Breast epithelium (tissue), 3 donors: ENCODE measurements around the gene P2RY12.

Source experiments
- POLR2AphosphoS5 ChIP-seq, 3 donors: sonication (generic); formaldehyde crosslinking; IDR thresholded peaks; one replicate each; pipeline ENCODE4 v1.6.1; 2017; ENCODE audit warnings: antibody characterized with exemption in 3 of 3
- TF ChIP-seq, protein P1 (sequence below), 3 donors: fragments of 450-650 bp; IDR thresholded peaks; one replicate each; pipeline ENCODE4 v1.5.1; 2016 to 2017; ENCODE audit warnings: antibody characterized with exemption in 3 of 3, mild to moderate bottlenecking in 3 of 3, moderate library complexity in 3 of 3

DNA sequence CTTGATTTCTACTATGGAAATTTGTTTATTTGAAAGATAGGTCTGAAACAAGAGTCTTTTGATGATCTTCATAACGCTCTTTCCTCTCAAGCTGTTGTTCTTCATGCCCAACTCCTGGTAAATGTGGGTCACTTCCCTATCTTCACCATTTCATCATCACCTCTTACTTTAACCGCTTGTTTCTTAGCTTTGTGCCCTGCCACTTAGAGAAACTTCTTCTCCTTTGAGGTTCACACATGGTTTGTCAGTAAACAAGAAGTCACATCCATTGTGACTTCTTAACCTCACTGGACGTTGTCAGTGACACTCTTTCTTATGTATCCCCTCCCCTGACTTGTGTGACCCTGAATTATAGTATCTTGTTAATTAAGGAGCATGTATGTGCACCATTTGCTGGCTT is 38.3 kb downstream of the P2RY12 start:
- TF ChIP-seq, protein P1, sequence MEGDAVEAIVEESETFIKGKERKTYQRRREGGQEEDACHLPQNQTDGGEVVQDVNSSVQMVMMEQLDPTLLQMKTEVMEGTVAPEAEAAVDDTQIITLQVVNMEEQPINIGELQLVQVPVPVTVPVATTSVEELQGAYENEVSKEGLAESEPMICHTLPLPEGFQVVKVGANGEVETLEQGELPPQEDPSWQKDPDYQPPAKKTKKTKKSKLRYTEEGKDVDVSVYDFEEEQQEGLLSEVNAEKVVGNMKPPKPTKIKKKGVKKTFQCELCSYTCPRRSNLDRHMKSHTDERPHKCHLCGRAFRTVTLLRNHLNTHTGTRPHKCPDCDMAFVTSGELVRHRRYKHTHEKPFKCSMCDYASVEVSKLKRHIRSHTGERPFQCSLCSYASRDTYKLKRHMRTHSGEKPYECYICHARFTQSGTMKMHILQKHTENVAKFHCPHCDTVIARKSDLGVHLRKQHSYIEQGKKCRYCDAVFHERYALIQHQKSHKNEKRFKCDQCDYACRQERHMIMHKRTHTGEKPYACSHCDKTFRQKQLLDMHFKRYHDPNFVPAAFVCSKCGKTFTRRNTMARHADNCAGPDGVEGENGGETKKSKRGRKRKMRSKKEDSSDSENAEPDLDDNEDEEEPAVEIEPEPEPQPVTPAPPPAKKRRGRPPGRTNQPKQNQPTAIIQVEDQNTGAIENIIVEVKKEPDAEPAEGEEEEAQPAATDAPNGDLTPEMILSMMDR (IDR thresholded peaks at IDR 0.05), result no peak
- no peak for TF ChIP-seq POLR2AphosphoS5 (IDR thresholded peaks at IDR 0.05)
